ENCODE results near the gene SIPA1L3. TPM values are rescaled to one million over a fixed set of nuclear protein-coding genes. Genes with fewer than 3 reads are reported as not detected.
A peak's percentile ranks its signal among the peaks of the same experiment; 100 is the strongest.

Gene SIPA1L3
- total and polyA plus RNA-seq, 8 donors = 19.7 to 44.8 (median 25.8) TPM

- intact Hi-C loops (cut with DNase I) = no loop called here
- no peak overlapping the region for H3K4me3 ChIP-seq
- peaks cover 0 to 32% (median 11%) of the 10 kb centered on the region in 3 donors for H3K36me3 ChIP-seq
- no peak overlapping the region for H3K27ac ChIP-seq
- TF ChIP-seq CTCF (IDR thresholded peaks at IDR 0.05) = no peak
- H3K4me1 ChIP-seq = no peaks in the 10 kb centered on the region
- peak in 1 of 6 donors; percentile 32 for DNase-seq
- ATAC-seq = peak in 3 of 4 donors; percentile 29 to 71 (median 66)
- no peaks in the 10 kb centered on the region for H3K9me3 ChIP-seq
- no peaks in the 10 kb centered on the region for H3K27me3 ChIP-seq
- WGBS, 2 donors = 85 to 91% methylated on average over 8 of the region's 8 CpGs
- no peak for FAIRE-seq
Measured at GRCh38 chr19:38204096-38204495, 297.1 kb downstream of the SIPA1L3 start.

- no peak for TF ChIP-seq CTCF (IDR thresholded peaks at IDR 0.05)
- no peak overlapping the region for H3K4me3 ChIP-seq
- intact Hi-C loops (cut with DNase I) = no loop called here
- H3K9me3 ChIP-seq = no peaks in the 10 kb centered on the region
- DNase-seq = no peak
- no peak overlapping the region for H3K27ac ChIP-seq
- H3K36me3 ChIP-seq = peaks cover 0 to 32% (median 11%) of the 10 kb centered on the region in 3 donors
- no peaks in the 10 kb centered on the region for H3K27me3 ChIP-seq
- H3K4me1 ChIP-seq = no peaks in the 10 kb centered on the region
- WGBS, 2 donors = 89 to 90% methylated on average over 8 of the region's 8 CpGs
- ATAC-seq = no peak
- FAIRE-seq = no peak
Measured at GRCh38 chr19:38204728-38205127, 297.7 kb downstream of the SIPA1L3 start.

- peaks cover 0 to 32% (median 11%) of the 10 kb centered on the region in 3 donors for H3K36me3 ChIP-seq
- intact Hi-C loops (cut with DNase I) = no loop called here
- no peaks in the 10 kb centered on the region for H3K4me1 ChIP-seq
- no peak overlapping the region for H3K4me3 ChIP-seq
- FAIRE-seq (no peak), DNase-seq (no peak), ATAC-seq (no peak)
- TF ChIP-seq CTCF (IDR thresholded peaks at IDR 0.05) = no peak
- WGBS, 2 donors = 89 to 91% methylated on average over 35 to 36 of the region's 36 CpGs
- no peaks in the 10 kb centered on the region for H3K9me3 ChIP-seq
- no peaks in the 10 kb centered on the region for H3K27me3 ChIP-seq
- no peak overlapping the region for H3K27ac ChIP-seq
Measured at GRCh38 chr19:38206006-38206745, 299.2 kb downstream of the SIPA1L3 start.

GRCh38 chr19:38206928-38207327 lies 299.9 kb downstream of the SIPA1L3 start:
- TF ChIP-seq CTCF (IDR thresholded peaks at IDR 0.05) = no peak
- H3K9me3 ChIP-seq = no peaks in the 10 kb centered on the region
- no peak for FAIRE-seq
- WGBS, 2 donors = 92 to 97% methylated on average over 15 to 16 of the region's 16 CpGs
- no peak overlapping the region for H3K27ac ChIP-seq
- H3K4me1 ChIP-seq = no peaks in the 10 kb centered on the region
- H3K36me3 ChIP-seq = peaks cover 0 to 25% (median 7%) of the 10 kb centered on the region in 3 donors
- ATAC-seq = no peak
- DNase-seq = no peak
- H3K4me3 ChIP-seq = no peak overlapping the region
- intact Hi-C loops (cut with DNase I) = no loop called here
- H3K27me3 ChIP-seq = no peaks in the 10 kb centered on the region

- Histone ChIP-seq H3K4me3 (no peak overlapping the region), H3K27ac (no peak overlapping the region), H3K27me3 (no peaks in the 10 kb centered on the region), H3K36me3 (peaks cover 0 to 20% (median 5%) of the 10 kb centered on the region in 3 donors), H3K9me3 (no peaks in the 10 kb centered on the region), H3K4me1 (no peaks in the 10 kb centered on the region)
- WGBS, 2 donors = 81 to 84% methylated on average over 6 to 12 of the region's 12 CpGs
- ATAC-seq (no peak), DNase-seq (no peak), FAIRE-seq (no peak)
- intact Hi-C loops (cut with DNase I) = no loop called here
- no peak for TF ChIP-seq CTCF (IDR thresholded peaks at IDR 0.05)
Measured at GRCh38 chr19:38207543-38207942, 300.5 kb downstream of the SIPA1L3 start.

All from pancreas (tissue), 10 donors.